ENCODE measurements around the gene NOL7. TPM values are rescaled to one million over a fixed set of nuclear protein-coding genes. Genes with fewer than 3 reads are reported as not detected.

Gene NOL7
- total and polyA plus RNA-seq, 4 donors = 25.6 to 43.0 (median 31.0) TPM

GRCh38 chr6:13666194-13667105 lies 51.3 kb downstream of the NOL7 start (continued):
- TF ChIP-seq GABPA (IDR thresholded peaks at IDR 0.05 in 1 of 2, conservative IDR thresholded peaks at IDR 0.05 in 1 of 2) (no peak), YY1 (IDR thresholded peaks at IDR 0.05) (no peak), HNF4G (IDR thresholded peaks at IDR 0.05) (no peak), RXRA (IDR thresholded peaks at IDR 0.05) (no peak), RAD21 (IDR thresholded peaks at IDR 0.05) (no peak), FOXA1 (IDR thresholded peaks at IDR 0.05) (no peak), CTCF (IDR thresholded peaks at IDR 0.05; ENCODE audit: low read depth, low read length, missing input control) (no peak), SP1 (IDR thresholded peaks at IDR 0.05) (no peak)

GRCh38 chr6:13667655-13668054 lies 52.5 kb downstream of the NOL7 start:
- TF ChIP-seq YY1 (IDR thresholded peaks at IDR 0.05) (no peak), ZBTB33 (IDR thresholded peaks at IDR 0.05) (no peak), SP1 (IDR thresholded peaks at IDR 0.05) (no peak), HNF4G (IDR thresholded peaks at IDR 0.05) (no peak), FOXA2 (IDR thresholded peaks at IDR 0.05) (no peak), GABPA (IDR thresholded peaks at IDR 0.05 in 1 of 2, conservative IDR thresholded peaks at IDR 0.05 in 1 of 2) (no peak)
- Histone ChIP-seq H3K9me3 (ENCODE audit: control insufficient read depth in 4 of 4, low read length in 3 of 4) (no peaks in the 10 kb centered on the region), H3K36me3 (ENCODE audit: control insufficient read depth in 4 of 4, insufficient read depth in 3 of 4, low read depth in 1 of 4, low read length in 3 of 4) (no peaks in the 10 kb centered on the region), H3K9ac (ENCODE audit: low read depth in 1 of 2, low read length in 2 of 2) (no peak overlapping the region), H3K4me1 (ENCODE audit: control insufficient read depth in 4 of 4, insufficient read depth in 4 of 4, low read length in 3 of 4) (peaks cover 2 to 17% (median 13%) of the 10 kb centered on the region in 4 donors), H3K4me3 (ENCODE audit: low read depth in 1 of 3, low read length in 3 of 3) (no peak overlapping the region), H3K27ac (ENCODE audit: low read depth in 1 of 2, low read length in 2 of 2) (no peak overlapping the region), H3K27me3 (ENCODE audit: control insufficient read depth in 4 of 4, insufficient read depth in 4 of 4, low read length in 3 of 4) (no peaks in the 10 kb centered on the region)
- WGBS = 73% methylated on average over 2 of the region's 2 CpGs
- no peak for DNase-seq (ENCODE audit: low spot score)

- H3K9ac ChIP-seq (ENCODE audit: low read depth in 1 of 2, low read length in 2 of 2) = no peak overlapping the region
- no peak for TF ChIP-seq TAF1 (conservative IDR thresholded peaks at IDR 0.05)
- no peak for TF ChIP-seq CTCF (IDR thresholded peaks at IDR 0.05; ENCODE audit: low read depth, low read length, missing input control)
- TF ChIP-seq FOXA1 (IDR thresholded peaks at IDR 0.05) = no peak
- no peak for TF ChIP-seq HNF4G (IDR thresholded peaks at IDR 0.05)
- TF ChIP-seq GABPA (IDR thresholded peaks at IDR 0.05 in 1 of 2, conservative IDR thresholded peaks at IDR 0.05 in 1 of 2) = no peak
- TF ChIP-seq JUND (IDR thresholded peaks at IDR 0.05) = no peak
- no peak for TF ChIP-seq SP1 (IDR thresholded peaks at IDR 0.05)
- no peak for TF ChIP-seq RXRA (IDR thresholded peaks at IDR 0.05)
- no peak for TF ChIP-seq NR2F2 (IDR thresholded peaks at IDR 0.05)
- TF ChIP-seq RAD21 (IDR thresholded peaks at IDR 0.05) = no peak
- TF ChIP-seq EGR1 (IDR thresholded peaks at IDR 0.05; ENCODE audit: low read depth in 2 of 2) = no peak
- TF ChIP-seq REST (IDR thresholded peaks at IDR 0.05) = no peak
- no peak for TF ChIP-seq MAX (IDR thresholded peaks at IDR 0.05)
- H3K4me3 ChIP-seq (ENCODE audit: low read depth in 1 of 3, low read length in 3 of 3) = no peak overlapping the region
- H3K9me3 ChIP-seq (ENCODE audit: control insufficient read depth in 4 of 4, low read length in 3 of 4) = no peaks in the 10 kb centered on the region
- H3K36me3 ChIP-seq (ENCODE audit: control insufficient read depth in 4 of 4, insufficient read depth in 3 of 4, low read depth in 1 of 4, low read length in 3 of 4) = no peaks in the 10 kb centered on the region
- no peaks in the 10 kb centered on the region for H3K27me3 ChIP-seq (ENCODE audit: control insufficient read depth in 4 of 4, insufficient read depth in 4 of 4, low read length in 3 of 4)
- no peak for DNase-seq (ENCODE audit: low spot score)
- 68% methylated on average over 2 of the region's 2 CpGs for WGBS
- peaks cover 2 to 16% (median 12%) of the 10 kb centered on the region in 4 donors for H3K4me1 ChIP-seq (ENCODE audit: control insufficient read depth in 4 of 4, insufficient read depth in 4 of 4, low read length in 3 of 4)
- no peak overlapping the region for H3K27ac ChIP-seq (ENCODE audit: low read depth in 1 of 2, low read length in 2 of 2)
Measured at GRCh38 chr6:13668291-13668928, 53.3 kb downstream of the NOL7 start.

All from liver (tissue), 9 donors.